ENCODE results near the gene CAMK1D. TPM values are rescaled to one million over a fixed set of nuclear protein-coding genes. Genes with fewer than 3 reads are reported as not detected.

CAMK1D gene
- total RNA-seq, 3 donors from 2014 or later, result 4.4 to 17.3 (median 5.2) TPM

DNA sequence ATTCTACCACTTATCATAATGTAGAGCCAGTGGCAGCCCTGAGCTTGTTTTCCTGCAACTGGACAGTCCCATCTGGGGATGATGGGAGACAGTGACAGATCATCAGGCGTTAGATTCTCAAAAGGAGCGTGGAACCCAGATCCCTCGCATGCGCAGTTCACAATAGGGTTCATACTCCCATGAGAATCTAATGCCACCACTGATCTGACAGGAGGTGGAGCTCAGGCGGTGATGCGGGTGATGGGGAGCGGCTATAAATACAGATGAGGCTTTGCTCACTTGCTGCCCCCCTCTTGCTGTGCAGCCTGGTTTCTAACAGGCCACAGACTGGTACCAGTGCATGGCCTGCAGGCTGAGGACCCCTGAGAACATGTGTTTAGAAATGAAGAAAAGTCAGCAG is 260.1 kb downstream of the CAMK1D start:
- no peak overlapping the region for H3K27ac ChIP-seq
- TF ChIP-seq POLR2AphosphoS5 (IDR thresholded peaks at IDR 0.05), result no peak
- no peak for DNase-seq (ENCODE audit: low spot score in 2 of 2)
- no peak overlapping the region for H3K4me3 ChIP-seq
- intact Hi-C loops (cut with DNase I; ENCODE audit: low total_unique reads), result no loop called here
- H3K4me1 ChIP-seq, result no peaks in the 10 kb centered on the region
- H3K27me3 ChIP-seq, result no peaks in the 10 kb centered on the region
- H3K9me3 ChIP-seq, result no peaks in the 10 kb centered on the region
- no peaks in the 10 kb centered on the region for H3K36me3 ChIP-seq

DNA sequence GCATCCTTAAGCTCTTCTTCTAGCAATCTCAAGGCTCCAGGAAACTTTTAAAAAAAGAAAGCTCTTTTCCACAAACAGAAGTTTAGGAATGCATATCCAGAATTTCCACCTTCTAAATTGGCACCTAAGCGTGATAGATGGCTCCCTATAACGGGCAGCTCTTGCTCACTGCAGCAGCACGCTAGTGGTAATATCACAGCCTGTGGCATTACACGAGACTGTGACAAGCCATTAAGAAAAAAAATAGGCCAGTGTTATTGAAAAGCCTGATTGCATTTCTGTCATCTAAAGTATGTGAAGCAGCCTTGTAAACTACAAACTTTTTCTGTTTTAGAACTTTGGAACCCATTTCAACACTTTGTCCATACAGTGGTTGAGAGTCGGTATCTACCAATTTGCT is 263.8 kb downstream of the CAMK1D start:
- intact Hi-C loops (cut with DNase I; ENCODE audit: low total_unique reads), result no loop called here
- no peak for DNase-seq (ENCODE audit: low spot score in 2 of 2)
- Histone ChIP-seq H3K4me1 (no peaks in the 10 kb centered on the region), H3K4me3 (no peak overlapping the region), H3K9me3 (no peaks in the 10 kb centered on the region), H3K27ac (no peak overlapping the region), H3K27me3 (no peaks in the 10 kb centered on the region), H3K36me3 (no peaks in the 10 kb centered on the region)
- TF ChIP-seq POLR2AphosphoS5 (IDR thresholded peaks at IDR 0.05) (no peak), POLR2A (IDR thresholded peaks at IDR 0.05) (no peak)
- TF ChIP-seq, protein P1, sequence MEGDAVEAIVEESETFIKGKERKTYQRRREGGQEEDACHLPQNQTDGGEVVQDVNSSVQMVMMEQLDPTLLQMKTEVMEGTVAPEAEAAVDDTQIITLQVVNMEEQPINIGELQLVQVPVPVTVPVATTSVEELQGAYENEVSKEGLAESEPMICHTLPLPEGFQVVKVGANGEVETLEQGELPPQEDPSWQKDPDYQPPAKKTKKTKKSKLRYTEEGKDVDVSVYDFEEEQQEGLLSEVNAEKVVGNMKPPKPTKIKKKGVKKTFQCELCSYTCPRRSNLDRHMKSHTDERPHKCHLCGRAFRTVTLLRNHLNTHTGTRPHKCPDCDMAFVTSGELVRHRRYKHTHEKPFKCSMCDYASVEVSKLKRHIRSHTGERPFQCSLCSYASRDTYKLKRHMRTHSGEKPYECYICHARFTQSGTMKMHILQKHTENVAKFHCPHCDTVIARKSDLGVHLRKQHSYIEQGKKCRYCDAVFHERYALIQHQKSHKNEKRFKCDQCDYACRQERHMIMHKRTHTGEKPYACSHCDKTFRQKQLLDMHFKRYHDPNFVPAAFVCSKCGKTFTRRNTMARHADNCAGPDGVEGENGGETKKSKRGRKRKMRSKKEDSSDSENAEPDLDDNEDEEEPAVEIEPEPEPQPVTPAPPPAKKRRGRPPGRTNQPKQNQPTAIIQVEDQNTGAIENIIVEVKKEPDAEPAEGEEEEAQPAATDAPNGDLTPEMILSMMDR (IDR thresholded peaks at IDR 0.05), result no peak

DNA sequence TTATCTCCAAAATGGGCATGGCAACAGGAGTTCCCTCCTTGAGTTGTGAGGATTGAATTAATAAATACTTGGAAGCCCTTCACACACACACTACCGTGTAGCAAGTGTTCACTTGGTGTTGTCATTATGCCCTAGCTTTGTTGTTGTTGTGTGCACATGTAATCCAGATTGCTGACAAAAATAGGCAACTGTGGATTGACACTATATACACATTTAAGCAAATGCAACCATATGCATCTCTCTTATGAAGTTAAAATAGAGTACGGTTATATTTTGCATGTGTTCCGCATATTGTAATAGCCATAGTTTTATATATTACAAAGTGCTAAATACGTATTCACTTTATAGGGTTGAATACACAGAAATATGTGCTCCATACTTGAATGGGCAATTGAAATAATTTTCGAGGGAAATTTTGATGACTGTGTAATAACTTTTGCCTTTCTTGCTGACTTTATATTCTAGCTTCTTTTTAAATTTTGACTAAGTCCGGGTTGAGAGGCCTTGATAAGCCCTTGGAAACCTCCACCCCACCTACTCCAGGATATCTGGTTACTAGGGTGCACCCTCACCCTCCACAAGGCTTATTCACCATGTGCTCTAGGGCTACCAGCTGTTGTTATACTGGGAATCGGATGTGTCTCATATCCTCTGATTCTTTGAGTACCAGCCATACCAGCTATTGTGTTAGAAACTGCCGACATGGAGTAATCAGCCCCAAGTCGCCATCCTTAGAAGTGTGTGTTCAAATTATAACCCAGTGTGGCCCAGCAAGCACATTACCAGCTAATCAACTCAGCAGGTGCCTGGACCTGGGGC is 265.0 kb downstream of the CAMK1D start:
- TF ChIP-seq POLR2A (IDR thresholded peaks at IDR 0.05) (no peak), POLR2AphosphoS5 (IDR thresholded peaks at IDR 0.05) (no peak)
- TF ChIP-seq, protein P1 (IDR thresholded peaks at IDR 0.05), result no peak
- Histone ChIP-seq H3K4me3 (no peak overlapping the region), H3K4me1 (no peaks in the 10 kb centered on the region), H3K27me3 (no peaks in the 10 kb centered on the region), H3K36me3 (no peaks in the 10 kb centered on the region), H3K9me3 (no peaks in the 10 kb centered on the region), H3K27ac (peak overlapping the region in 1 of 2 donors; percentile 23)
- no peak for DNase-seq (ENCODE audit: low spot score in 2 of 2)
- intact Hi-C loops (cut with DNase I; ENCODE audit: low total_unique reads), result no loop called here

DNA sequence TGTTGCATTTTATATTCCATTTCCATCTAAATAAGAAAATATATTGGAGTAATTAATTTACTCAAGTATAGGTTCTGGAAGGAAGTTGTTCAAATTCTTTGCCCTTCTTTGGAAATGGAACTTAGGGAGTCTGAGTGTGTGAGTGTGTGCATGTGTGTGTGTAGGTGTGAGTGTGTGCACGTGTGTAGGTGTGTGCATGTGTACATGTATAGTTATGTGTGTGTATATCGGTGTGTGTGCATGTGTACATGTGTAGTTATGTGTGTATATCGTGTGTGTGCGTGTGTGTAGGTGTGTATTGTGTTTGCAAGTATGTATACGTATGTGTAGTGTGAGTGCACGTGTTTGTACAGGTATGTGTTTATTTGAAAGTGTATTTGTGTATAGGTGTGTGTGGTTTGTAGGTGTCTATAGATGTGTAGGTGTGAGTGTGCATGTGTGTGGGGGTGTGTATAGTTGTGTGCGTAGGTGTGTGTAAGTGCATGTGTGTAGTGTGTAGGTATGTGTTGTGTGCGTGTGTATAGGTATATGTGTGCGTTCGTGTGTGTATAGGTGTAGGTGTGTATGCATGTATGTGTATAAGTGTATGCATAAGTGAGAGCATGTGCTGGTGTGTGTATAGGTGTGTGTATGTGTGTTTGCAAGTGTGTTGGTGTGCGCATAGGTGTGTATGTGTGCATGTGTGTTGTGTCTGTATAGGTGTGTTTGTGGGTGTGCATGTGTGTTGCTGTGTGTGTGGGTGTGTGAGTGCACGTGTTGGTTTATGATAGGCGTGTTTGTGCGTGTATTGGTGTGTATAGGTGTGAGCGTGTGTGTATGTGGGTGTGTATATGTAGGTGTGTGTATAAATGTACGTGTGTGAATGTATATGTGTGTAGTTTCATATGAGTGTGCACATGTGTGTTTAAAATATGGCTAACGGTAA is 266.2 kb downstream of the CAMK1D start:
- Histone ChIP-seq H3K4me1 (no peaks in the 10 kb centered on the region), H3K9me3 (no peaks in the 10 kb centered on the region), H3K27ac (no peak overlapping the region), H3K4me3 (no peak overlapping the region), H3K36me3 (no peaks in the 10 kb centered on the region), H3K27me3 (no peaks in the 10 kb centered on the region)
- TF ChIP-seq, protein P1 (IDR thresholded peaks at IDR 0.05), result no peak
- TF ChIP-seq POLR2A (IDR thresholded peaks at IDR 0.05) (no peak), POLR2AphosphoS5 (IDR thresholded peaks at IDR 0.05) (no peak)
- intact Hi-C loops (cut with DNase I; ENCODE audit: low total_unique reads), result no loop called here
- DNase-seq (ENCODE audit: low spot score in 2 of 2), result no peak

DNA sequence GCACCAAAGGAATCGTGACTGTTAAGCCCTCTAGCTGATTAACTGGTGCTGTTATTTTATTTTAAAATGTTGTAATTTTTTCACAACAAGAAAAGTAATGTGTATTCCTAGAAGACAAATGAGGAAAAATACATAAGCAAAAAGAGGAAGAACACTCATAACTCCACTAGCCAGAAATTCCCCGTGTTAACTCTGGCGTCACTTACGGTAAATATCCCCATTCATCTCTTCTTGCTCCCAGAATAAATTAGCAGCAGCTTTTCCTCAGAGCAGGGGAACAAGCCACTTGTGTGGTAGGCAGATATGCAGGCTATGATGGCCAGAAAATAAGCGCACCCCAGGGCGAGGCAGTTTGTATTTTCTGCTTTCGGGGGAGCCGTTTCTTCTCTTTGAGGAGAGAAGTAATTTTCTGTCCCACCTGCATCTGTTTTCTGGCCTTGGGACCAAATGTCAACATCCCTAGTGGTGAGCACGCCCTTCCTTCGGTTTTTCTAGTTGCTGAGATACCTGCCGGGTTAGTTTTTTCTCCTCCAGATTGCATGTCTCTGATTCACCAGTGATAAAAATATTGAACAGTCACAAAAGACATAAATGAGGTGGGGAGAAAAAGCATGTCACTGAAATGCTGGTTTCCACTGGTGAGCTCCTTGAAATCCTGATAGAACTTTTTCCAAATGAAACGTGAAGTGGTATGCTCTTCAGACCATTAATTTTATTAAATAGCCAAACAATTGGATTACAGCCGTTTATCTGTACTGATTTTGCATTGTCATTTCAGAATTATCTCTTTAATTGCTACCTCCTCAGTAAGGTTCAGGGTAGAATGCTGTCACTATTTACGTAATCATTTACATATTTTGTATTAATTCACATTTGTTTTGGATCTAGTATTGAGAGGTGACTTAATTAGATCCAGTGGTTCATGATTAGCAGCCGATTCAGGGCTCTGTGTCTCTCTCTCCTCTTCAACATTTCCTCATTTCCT is 268.1 kb downstream of the CAMK1D start:
- H3K27ac ChIP-seq, result no peak overlapping the region
- TF ChIP-seq POLR2AphosphoS5 (IDR thresholded peaks at IDR 0.05), result no peak
- TF ChIP-seq, protein P1 (IDR thresholded peaks at IDR 0.05), result no peak
- no peaks in the 10 kb centered on the region for H3K36me3 ChIP-seq
- DNase-seq (ENCODE audit: low spot score in 2 of 2), result no peak
- H3K4me3 ChIP-seq, result no peak overlapping the region
- no peaks in the 10 kb centered on the region for H3K4me1 ChIP-seq
- intact Hi-C loops (cut with DNase I; ENCODE audit: low total_unique reads), result no loop called here
- no peaks in the 10 kb centered on the region for H3K9me3 ChIP-seq
- no peaks in the 10 kb centered on the region for H3K27me3 ChIP-seq

Measured in breast epithelium (tissue), 4 donors.